ENCODE measurements around the gene HDHD5. TPM values are rescaled to one million over a fixed set of nuclear protein-coding genes. Genes with fewer than 3 reads are reported as not detected.

The HDHD5 gene
- polyA plus RNA-seq, 1 donor from 2014 or later = 49.4 TPM

GRCh38 chr22:17119481-17120202 is 39.4 kb downstream of the HDHD5 start:
- H3K27me3 Mint-ChIP-seq = peaks cover 29% of the 10 kb centered on the region

DNA sequence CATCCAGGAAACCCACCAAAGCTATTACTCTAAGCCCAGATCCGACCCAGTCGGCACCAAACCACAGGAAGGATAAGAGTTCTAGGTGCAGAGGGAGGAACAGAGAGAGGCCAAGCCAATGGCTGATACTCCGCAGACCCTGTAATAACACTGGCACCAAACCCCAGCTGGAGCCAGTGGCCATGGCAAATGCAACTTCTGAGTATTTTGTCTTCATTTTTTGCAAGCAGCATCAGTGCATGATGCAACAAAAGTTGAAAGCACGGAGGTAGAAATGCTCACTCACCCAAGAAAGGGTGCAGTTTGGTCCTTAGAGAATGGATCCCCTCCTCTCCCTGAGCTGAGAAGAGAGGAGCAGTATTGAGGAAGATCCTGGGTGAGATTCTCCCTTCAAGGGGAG is 40.7 kb downstream of the HDHD5 start:
- peaks cover 22 to 35% (median 27%) of the 10 kb centered on the region in 3 donors for H3K4me1 Mint-ChIP-seq
- H3K4me3 Mint-ChIP-seq = peak overlapping the region; percentile 0 to 88 (median 66)
- no peaks in the 10 kb centered on the region for H3K9me3 Mint-ChIP-seq
- peaks cover 29% of the 10 kb centered on the region for H3K27me3 Mint-ChIP-seq
- H3K36me3 Mint-ChIP-seq = peaks cover 2% of the 10 kb centered on the region
- peak overlapping the region in 1 of 3 donors; percentile 29 for H3K27ac Mint-ChIP-seq

More at GRCh38 chr22:17119481-17120202, 39.4 kb downstream of the HDHD5 start:
- Mint-ChIP-seq H3K4me1 (peaks cover 22 to 35% (median 27%) of the 10 kb centered on the region in 3 donors), H3K4me3 (peak overlapping the region in 1 of 4 donors; percentile 72), H3K9me3 (no peaks in the 10 kb centered on the region), H3K36me3 (no peaks in the 10 kb centered on the region), H3K27ac (no peak overlapping the region)

- H3K27ac Mint-ChIP-seq = peak overlapping the region in 1 of 3 donors; percentile 29
- peaks cover 22 to 35% (median 27%) of the 10 kb centered on the region in 3 donors for H3K4me1 Mint-ChIP-seq
- H3K9me3 Mint-ChIP-seq = no peaks in the 10 kb centered on the region
- H3K27me3 Mint-ChIP-seq = peaks cover 29% of the 10 kb centered on the region
- H3K36me3 Mint-ChIP-seq = peaks cover 4% of the 10 kb centered on the region
- H3K4me3 Mint-ChIP-seq = peak overlapping the region; percentile 0 to 88 (median 66)
Measured at GRCh38 chr22:17117890-17118289, 41.2 kb downstream of the HDHD5 start.

GRCh38 chr22:17117400-17117799 is 41.7 kb downstream of the HDHD5 start:
- peak overlapping the region in 1 of 3 donors; percentile 68 for H3K27ac Mint-ChIP-seq
- H3K4me3 Mint-ChIP-seq = peak overlapping the region in 3 of 4 donors; percentile 54 to 88 (median 56)
- no peaks in the 10 kb centered on the region for H3K9me3 Mint-ChIP-seq
- H3K27me3 Mint-ChIP-seq = peaks cover 24% of the 10 kb centered on the region
- H3K4me1 Mint-ChIP-seq = peaks cover 22 to 35% (median 27%) of the 10 kb centered on the region in 3 donors
- peaks cover 4% of the 10 kb centered on the region for H3K36me3 Mint-ChIP-seq

DNA sequence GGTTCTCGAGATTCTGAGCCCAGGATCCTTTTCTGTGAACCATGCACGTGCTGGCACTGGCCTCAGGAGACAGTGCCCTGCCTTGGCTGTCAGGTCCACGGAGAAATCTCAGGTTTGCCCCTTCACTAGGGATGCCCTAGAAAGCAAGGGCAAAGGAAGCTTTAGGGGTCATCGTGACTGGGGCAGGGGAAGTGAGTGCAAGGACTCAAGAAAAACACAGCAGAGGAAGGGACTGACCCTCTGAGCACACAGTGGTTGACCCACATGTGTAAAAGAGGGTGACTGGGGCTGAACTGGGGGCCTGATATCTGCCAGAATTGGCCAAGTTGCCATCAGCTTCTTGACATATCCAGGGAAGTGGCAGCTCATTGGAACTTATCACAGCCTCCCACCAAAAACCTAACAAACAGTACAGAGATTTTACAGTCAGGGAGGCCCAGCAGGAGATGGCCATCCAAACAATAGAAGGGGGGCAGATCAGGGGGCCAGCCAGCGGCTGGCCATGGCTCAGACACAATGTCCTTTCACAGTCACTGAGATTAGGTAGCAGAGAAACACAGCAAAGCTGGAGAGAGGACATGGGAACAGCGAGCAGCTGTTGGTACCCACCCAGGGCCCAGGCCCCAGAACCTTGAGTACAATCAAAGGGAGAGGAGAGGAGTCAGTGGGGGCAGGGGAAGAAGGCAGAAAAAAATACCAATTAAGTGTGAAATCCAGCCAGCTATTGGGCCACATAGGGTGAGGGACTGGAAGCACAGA is 42.3 kb downstream of the HDHD5 start:
- H3K27me3 Mint-ChIP-seq = peaks cover 19% of the 10 kb centered on the region
- H3K4me3 Mint-ChIP-seq = peak overlapping the region in 1 of 4 donors; percentile 8
- peak overlapping the region in 1 of 3 donors; percentile 78 for H3K27ac Mint-ChIP-seq
- peaks cover 22 to 35% (median 27%) of the 10 kb centered on the region in 3 donors for H3K4me1 Mint-ChIP-seq
- H3K9me3 Mint-ChIP-seq = no peaks in the 10 kb centered on the region
- H3K36me3 Mint-ChIP-seq = peaks cover 4% of the 10 kb centered on the region

DNA sequence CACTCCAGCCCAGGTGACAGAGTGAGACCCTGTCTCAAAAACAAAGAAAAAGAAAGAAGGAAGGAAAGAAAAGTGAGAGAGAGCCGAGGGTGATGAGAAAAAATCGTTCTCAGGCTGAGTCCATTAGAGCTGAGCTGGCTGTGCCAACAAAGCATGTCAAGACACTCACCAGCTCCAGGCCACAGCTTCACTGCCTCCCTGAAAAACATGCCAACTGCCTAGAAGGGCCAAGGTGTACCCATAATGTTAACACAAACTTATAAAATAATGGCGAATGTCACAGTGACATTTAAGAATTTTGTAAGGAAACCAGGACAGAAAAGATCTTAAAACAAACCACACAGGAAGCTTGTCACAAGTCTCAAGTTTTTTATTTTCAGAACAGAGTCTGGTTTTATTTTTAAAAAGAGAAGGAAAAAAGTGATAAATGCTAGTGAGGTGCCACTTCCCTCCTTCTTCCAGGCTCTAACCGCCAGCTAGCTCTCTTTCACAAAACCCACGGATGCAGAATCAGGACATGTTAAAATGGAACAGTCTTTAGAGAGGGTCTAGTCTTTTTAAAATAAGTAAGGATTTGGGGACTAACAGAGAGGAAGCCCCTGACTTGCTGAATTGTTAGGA is 43.0 kb downstream of the HDHD5 start:
- H3K4me1 Mint-ChIP-seq = peaks cover 22 to 35% (median 27%) of the 10 kb centered on the region in 3 donors
- peaks cover 4% of the 10 kb centered on the region for H3K36me3 Mint-ChIP-seq
- peaks cover 17% of the 10 kb centered on the region for H3K27me3 Mint-ChIP-seq
- H3K4me3 Mint-ChIP-seq = peak overlapping the region in 1 of 4 donors; percentile 8
- H3K9me3 Mint-ChIP-seq = no peaks in the 10 kb centered on the region
- H3K27ac Mint-ChIP-seq = peak overlapping the region in 1 of 3 donors; percentile 78

GRCh38 chr22:17115236-17115635 is 43.8 kb downstream of the HDHD5 start:
- Mint-ChIP-seq H3K36me3 (peaks cover 4% of the 10 kb centered on the region), H3K4me1 (peaks cover 24 to 35% (median 27%) of the 10 kb centered on the region in 3 donors), H3K9me3 (no peaks in the 10 kb centered on the region), H3K27me3 (peaks cover 17% of the 10 kb centered on the region), H3K4me3 (no peak overlapping the region), H3K27ac (no peak overlapping the region)

GRCh38 chr22:17114898-17115235 is 44.2 kb downstream of the HDHD5 start:
- H3K4me1 Mint-ChIP-seq = peaks cover 24 to 35% (median 27%) of the 10 kb centered on the region in 3 donors
- peaks cover 4% of the 10 kb centered on the region for H3K36me3 Mint-ChIP-seq
- H3K9me3 Mint-ChIP-seq = no peaks in the 10 kb centered on the region
- H3K27me3 Mint-ChIP-seq = peaks cover 17% of the 10 kb centered on the region
- H3K27ac Mint-ChIP-seq = no peak overlapping the region
- no peak overlapping the region for H3K4me3 Mint-ChIP-seq

DNA sequence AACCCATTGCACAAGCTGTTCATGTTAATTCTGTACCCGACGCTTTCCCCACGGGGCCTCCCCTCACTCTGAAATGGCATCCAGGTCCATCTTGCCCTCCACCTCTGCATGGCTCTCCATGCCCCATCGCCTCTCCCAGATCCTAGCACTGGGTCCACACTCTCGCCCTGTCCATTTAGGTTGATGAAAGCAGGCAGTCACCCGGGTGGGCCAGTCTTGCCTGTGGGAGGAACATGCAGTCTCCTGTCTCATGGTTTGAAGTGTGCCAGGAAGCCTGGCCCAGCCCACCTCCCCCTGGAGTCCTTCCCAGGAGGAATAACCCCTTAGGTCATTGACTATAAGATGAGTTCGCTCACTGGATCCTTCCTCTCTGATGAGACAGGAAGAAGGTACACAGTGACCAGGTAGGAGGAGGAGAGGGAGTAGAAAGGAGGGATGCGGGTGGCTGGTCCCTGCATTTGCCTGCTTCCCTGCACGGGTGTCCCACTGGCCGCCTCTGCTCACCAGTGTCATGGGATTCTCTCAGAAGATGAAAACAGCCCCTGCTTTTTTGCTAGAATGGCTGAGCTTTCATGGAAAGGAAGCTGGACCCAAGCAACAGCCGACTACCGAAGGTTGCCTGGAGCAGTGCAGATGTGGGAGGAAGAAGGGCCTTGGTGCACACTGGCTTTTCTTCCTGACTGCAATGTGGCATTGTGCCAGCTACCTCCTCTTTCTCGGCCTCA is 44.7 kb downstream of the HDHD5 start:
- Mint-ChIP-seq H3K4me1 (peaks cover 24 to 35% (median 27%) of the 10 kb centered on the region in 3 donors), H3K27me3 (peaks cover 17% of the 10 kb centered on the region), H3K9me3 (no peaks in the 10 kb centered on the region), H3K36me3 (peaks cover 5% of the 10 kb centered on the region), H3K4me3 (no peak overlapping the region), H3K27ac (no peak overlapping the region)

DNA sequence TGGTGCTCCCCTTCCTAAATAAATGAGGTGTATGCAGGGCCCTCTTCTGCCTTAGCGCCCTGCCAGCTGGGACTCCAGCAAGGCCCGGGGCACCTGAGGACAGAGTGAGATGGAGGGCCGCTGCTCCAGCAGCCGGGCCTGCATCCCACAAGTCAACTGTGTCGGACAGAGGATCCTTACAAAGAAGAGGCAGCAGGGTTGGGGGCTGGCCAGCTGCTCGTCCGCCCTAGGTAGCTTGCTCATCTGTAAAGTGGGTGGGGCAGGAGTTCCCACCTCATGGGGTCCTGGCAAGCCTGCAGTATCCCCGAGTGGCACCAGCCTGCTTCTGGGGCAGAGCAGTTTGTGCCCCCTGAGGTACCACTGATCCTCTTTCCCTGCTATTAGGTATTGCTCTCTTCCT is 45.5 kb downstream of the HDHD5 start:
- H3K4me1 Mint-ChIP-seq = peaks cover 23 to 31% (median 24%) of the 10 kb centered on the region in 3 donors
- peaks cover 17% of the 10 kb centered on the region for H3K27me3 Mint-ChIP-seq
- no peaks in the 10 kb centered on the region for H3K9me3 Mint-ChIP-seq
- no peak overlapping the region for H3K4me3 Mint-ChIP-seq
- H3K36me3 Mint-ChIP-seq = peaks cover 6% of the 10 kb centered on the region
- H3K27ac Mint-ChIP-seq = no peak overlapping the region

GRCh38 chr22:17112491-17113042 is 46.5 kb downstream of the HDHD5 start:
- H3K9me3 Mint-ChIP-seq = no peaks in the 10 kb centered on the region
- no peak overlapping the region for H3K4me3 Mint-ChIP-seq
- no peak overlapping the region for H3K27ac Mint-ChIP-seq

GRCh38 chr22:17110791-17111550 is 48.1 kb downstream of the HDHD5 start:
- Mint-ChIP-seq H3K36me3 (peaks cover 6% of the 10 kb centered on the region), H3K4me3 (peak overlapping the region in 1 of 4 donors; percentile 18), H3K27me3 (no peaks in the 10 kb centered on the region), H3K4me1 (peaks cover 3 to 7% (median 5%) of the 10 kb centered on the region in 3 donors), H3K9me3 (no peaks in the 10 kb centered on the region), H3K27ac (peak overlapping the region in 1 of 3 donors; percentile 48)

More at GRCh38 chr22:17112491-17113042, 46.5 kb downstream of the HDHD5 start:
- Mint-ChIP-seq H3K36me3 (peaks cover 6% of the 10 kb centered on the region), H3K27me3 (peaks cover 7% of the 10 kb centered on the region), H3K4me1 (peaks cover 12 to 20% (median 14%) of the 10 kb centered on the region in 3 donors)

DNA sequence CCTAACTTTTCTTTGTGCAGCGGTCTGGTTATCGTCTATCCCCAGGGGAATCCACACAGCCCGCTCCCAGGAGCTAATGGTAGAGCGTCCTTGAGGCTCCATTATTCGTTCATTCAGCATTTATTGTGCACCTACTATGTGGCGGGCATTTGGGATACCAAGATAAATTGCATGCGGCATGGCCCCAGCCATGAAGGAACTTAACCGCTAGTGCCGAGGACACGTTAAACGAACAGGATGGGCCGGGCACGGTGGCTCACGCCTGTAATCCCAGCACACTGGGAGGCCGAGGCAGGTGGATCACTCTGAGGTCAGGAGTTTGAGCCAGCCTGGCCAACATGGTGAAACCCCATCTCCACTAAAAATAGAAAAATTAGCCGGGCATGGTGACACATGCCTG is 49.1 kb downstream of the HDHD5 start:
- Mint-ChIP-seq H3K27me3 (no peaks in the 10 kb centered on the region), H3K36me3 (peaks cover 6% of the 10 kb centered on the region), H3K9me3 (no peaks in the 10 kb centered on the region), H3K4me3 (no peak overlapping the region), H3K27ac (no peak overlapping the region), H3K4me1 (peaks cover 0 to 5% (median 0%) of the 10 kb centered on the region in 3 donors)

Data from IgD-negative memory B cell (primary cell).